Choroid plexus epithelial cell (primary cell): Measurements from ENCODE around the gene AOAH.

Experiments
- DNase-seq: peaks from one replicate; pipeline ENCODE4 v3.0.0-alpha.2; 2010; ENCODE audit warnings: low read depth
- H3K4me3 ChIP-seq: 2 replicates; pipeline ENCODE4 v1.5.1; 2011; ENCODE audit warnings: low read depth, mild to moderate bottlenecking, control low read depth, low read length, moderate library complexity
- TF ChIP-seq, protein P1 (sequence below): conservative IDR thresholded peaks from 2 replicates; pipeline ENCODE4 v1.5.1; 2011; ENCODE audit warnings: low read depth, mild to moderate bottlenecking, control low read depth, inconsistent platforms, low read length, moderate library complexity

The AOAH gene

DNA sequence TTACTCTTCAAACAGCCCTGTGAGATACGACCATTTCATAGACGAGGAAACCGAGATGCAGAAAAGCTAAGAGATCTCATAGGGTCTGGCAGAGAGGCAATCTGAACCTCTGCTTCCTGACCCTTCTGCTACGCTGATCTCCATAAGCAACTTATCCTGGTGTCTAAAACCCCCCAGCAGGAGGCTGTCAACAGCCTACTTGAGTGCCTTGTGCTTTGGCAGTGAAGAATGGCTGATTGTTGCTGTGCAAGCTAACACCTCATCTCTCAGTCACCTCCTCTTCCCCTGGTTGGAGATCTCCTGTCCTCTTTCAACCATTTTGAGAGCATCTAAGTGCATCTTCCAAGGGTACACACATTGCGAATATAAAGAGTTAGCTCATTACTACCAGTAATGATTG, 86.2 kb downstream of the AOAH start:
- peak; percentile 58 for DNase-seq
- H3K4me3 ChIP-seq: no peak overlapping the region
- TF ChIP-seq, protein P1, sequence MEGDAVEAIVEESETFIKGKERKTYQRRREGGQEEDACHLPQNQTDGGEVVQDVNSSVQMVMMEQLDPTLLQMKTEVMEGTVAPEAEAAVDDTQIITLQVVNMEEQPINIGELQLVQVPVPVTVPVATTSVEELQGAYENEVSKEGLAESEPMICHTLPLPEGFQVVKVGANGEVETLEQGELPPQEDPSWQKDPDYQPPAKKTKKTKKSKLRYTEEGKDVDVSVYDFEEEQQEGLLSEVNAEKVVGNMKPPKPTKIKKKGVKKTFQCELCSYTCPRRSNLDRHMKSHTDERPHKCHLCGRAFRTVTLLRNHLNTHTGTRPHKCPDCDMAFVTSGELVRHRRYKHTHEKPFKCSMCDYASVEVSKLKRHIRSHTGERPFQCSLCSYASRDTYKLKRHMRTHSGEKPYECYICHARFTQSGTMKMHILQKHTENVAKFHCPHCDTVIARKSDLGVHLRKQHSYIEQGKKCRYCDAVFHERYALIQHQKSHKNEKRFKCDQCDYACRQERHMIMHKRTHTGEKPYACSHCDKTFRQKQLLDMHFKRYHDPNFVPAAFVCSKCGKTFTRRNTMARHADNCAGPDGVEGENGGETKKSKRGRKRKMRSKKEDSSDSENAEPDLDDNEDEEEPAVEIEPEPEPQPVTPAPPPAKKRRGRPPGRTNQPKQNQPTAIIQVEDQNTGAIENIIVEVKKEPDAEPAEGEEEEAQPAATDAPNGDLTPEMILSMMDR: peak; percentile 24

DNA sequence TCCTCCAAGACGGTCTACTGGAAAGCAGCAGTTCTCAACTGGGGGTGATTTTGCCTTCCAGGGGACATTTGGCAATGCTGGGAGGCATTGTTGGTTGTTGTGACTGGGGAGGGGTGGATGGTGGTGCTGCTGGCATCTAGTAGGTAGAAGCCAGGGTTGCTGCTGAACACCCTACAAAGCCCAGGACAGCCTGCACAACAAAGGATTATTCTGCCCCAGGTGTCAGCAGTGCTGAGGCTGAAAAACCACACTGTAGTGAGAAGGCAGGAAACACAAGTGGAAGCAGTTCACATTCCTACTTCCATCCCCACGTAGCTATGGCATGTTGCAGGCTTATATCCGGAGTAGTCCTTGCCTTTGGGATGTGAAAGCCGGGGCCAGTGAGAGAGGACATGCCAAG, 86.9 kb downstream of the AOAH start:
- no peak overlapping the region for H3K4me3 ChIP-seq
- TF ChIP-seq, protein P1: no peak
- DNase-seq: no peak

DNA sequence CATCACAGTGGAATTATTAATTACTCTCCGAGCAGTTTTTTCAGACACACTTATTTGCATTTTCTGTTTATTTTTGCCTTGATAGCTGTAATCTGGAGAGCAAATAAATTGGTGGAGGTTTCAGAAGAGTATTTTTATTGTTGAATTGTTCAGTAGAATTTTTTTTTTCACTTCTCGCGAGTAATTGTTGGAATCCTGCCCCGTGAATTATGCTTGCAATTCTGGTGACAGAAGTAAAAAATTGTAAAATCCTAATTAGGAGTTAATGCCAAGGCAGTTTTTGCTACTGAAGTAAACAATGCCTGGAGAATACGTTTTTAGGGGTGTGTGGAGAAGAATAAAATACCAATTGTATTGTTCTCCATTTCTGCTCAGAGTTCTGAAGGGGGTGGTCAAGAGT, 88.2 kb downstream of the AOAH start:
- no peak for DNase-seq
- TF ChIP-seq, protein P1: no peak

DNA sequence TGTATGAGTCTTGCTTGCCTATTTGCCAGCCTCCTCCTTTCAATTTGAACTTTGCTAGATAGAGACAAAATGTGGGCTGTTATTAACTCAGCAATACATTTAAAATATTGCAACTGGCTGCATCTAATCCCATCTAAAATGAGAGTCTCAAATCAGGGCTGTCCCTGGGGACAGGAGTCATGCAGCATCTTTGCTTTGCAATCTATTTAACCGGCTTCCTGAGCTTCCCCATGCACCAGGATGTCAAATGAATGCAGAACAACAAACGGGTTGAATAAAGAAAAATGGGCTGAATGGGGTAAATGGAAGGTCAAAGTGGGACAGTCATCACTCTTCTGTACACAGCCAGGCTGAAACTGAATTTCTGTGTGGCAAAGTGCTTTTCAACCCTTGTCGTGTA, 89.2 kb downstream of the AOAH start:
- DNase-seq: no peak
- TF ChIP-seq, protein P1: no peak
- H3K4me3 ChIP-seq: no peak overlapping the region

More for the DNA sequence above, 88.2 kb downstream of the AOAH start:
- no peak overlapping the region for H3K4me3 ChIP-seq

DNA sequence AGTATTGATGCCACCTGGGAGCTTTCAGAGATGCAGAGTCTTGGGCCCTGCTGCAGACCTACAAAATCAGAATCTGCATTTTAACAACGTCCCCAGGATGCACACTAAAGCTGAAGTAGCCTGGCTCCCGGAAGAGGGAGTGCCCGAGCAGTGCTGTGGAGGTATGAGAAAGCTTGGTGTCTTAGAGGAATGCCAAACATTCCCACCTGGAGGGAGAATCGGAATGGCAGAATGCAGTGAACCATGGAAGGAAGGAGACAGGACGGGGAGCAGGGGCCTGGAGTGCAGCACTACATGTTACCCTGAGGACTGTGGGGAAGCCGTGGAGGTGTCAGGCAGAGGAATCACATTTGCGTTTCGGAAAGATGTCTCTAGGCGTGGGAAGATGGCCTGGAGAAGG, 90.9 kb downstream of the AOAH start:
- TF ChIP-seq, protein P1: no peak
- H3K4me3 ChIP-seq: no peak overlapping the region
- DNase-seq: no peak

DNA sequence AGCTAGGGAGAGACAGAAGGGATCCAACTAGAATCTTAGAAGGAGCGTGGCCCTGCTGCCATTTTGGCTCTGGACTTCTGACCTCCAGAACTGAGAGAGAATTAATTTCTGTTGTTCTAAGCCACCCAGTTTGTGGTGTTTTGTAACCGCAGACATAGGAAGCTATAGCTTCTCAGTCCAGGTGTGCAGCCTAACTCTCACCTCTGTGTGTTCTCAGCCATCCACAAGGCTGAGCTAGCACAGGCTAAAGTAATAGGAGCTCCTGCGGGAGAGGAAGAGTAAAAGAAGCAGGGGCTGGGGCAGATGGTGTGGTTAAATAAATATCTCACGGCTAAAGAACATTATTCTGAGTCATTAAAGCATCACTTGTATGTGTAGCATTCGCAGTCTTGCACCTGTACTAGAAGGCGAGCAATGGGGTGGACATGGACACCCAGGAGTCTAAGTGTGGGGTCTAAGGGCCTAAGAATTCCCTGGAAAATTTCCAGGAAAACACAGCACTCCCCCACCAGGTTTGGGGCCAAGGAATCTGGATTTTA, 94.1 kb downstream of the AOAH start:
- no peak for DNase-seq
- TF ChIP-seq, protein P1: no peak
- H3K4me3 ChIP-seq: no peak overlapping the region

DNA sequence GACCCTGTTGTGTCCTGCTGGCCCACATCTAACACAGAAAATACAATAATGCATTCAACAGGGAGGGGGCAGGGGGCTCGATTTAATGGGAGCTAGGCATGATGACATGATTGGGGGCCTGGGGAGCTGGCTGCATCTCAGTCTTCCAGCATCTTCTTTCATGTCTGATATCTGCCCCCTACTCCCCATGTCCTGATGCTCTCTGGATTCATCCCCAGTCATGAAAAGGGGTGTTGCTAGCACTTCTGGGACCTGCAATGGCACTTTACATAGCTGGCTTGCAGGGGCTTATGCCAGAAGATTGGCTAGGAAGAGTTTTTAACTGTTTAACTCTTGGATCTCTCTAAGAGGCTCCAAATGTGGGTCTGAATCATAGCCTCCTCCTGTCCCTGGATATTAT, 94.9 kb downstream of the AOAH start:
- TF ChIP-seq, protein P1: no peak
- no peak for DNase-seq
- no peak overlapping the region for H3K4me3 ChIP-seq
